IMR-90 (cell line): ENCODE data around the gene CLEC4M.

Experiments used
- CEBPB ChIP-seq: IDR thresholded peaks from 2 replicates; pipeline ENCODE4 v1.6.1; 2012; ENCODE audit warnings: low read depth, low read length, improper control_type of control experiment
- CHD1 ChIP-seq: IDR thresholded peaks from 2 replicates; pipeline ENCODE4 v1.6.1; 2012; ENCODE audit warnings: low read depth, low read length, improper control_type of control experiment
- FOS ChIP-seq: fragments of 150-350 bp; IDR thresholded peaks from 2 replicates; pipeline ENCODE4 v1.6.1; 2016; ENCODE audit warnings: low read depth, low read length
- MAFK ChIP-seq: IDR thresholded peaks from 2 replicates; pipeline ENCODE4 v1.6.1; 2012; ENCODE audit warnings: low read depth, low read length, improper control_type of control experiment
- MXI1 ChIP-seq: IDR thresholded peaks from 2 replicates; pipeline ENCODE4 v1.6.1; 2012; ENCODE audit warnings: low read depth, mild to moderate bottlenecking, low read length, moderate library complexity, borderline replicate concordance
- POLR2A ChIP-seq: IDR thresholded peaks from 2 replicates; pipeline ENCODE4 v1.6.1; 2012; ENCODE audit warnings: mild to moderate bottlenecking, low read depth, low read length
- RAD21 ChIP-seq: IDR thresholded peaks from 2 replicates; pipeline ENCODE4 v1.6.1; 2012; ENCODE audit warnings: low read length, improper control_type of control experiment
- RCOR1 ChIP-seq: IDR thresholded peaks from 2 replicates; pipeline ENCODE4 v1.6.1; 2012; ENCODE audit warnings: mild to moderate bottlenecking, low read length, improper control_type of control experiment; ENCODE audit not compliant: insufficient replicate concordance
- RFX5 ChIP-seq: IDR thresholded peaks from 2 replicates; pipeline ENCODE4 v1.8.0; 2012; ENCODE audit warnings: low read depth, mild to moderate bottlenecking, low read length, moderate library complexity
- TF ChIP-seq, protein P1 (sequence below): conservative IDR thresholded peaks from 2 replicates; pipeline ENCODE4 v1.5.1; 2012; ENCODE audit warnings: mild to moderate bottlenecking, low read depth, low read length, improper control_type of control experiment
- TF ChIP-seq, protein P2 (sequence below): fragments of 150-350 bp; IDR thresholded peaks from 2 replicates; pipeline ENCODE4 v1.6.1; 2017; ENCODE audit warnings: mild to moderate bottlenecking, antibody characterized with exemption, low read length, low read depth
- TF ChIP-seq, protein P3 (sequence below): fragments of 150-350 bp; IDR thresholded peaks from 2 replicates; pipeline ENCODE4 v1.6.1; 2016; ENCODE audit warnings: low read depth, mild to moderate bottlenecking, low read length, moderate library complexity, borderline replicate concordance

DNA sequence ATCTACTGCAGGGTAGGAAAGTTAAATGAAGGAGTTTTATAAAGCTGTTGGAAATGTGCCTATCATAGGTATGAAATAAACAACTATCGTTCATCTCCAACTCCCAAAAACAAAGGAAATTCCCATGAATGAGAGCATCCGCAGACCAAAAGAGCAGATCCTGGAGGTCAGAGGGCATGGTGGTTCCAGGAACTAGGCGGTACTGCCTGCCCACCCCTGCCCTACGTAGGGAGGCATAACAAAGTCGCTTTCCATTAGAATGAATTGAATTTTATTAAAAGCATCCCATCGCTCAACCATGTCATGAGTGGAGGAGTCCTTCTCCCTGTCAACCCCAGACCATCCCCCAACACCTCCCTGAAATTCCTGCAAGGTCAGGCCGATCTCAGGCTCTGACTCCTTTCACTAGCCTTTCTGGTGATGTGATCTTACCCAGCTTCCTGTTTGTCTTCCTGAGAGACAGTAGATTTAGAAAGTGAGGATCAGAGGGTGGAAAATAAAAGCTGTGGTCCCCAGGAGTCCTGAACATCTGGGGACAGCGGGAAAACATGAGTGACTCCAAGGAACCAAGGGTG lies at the start of gene CLEC4M:
- TF ChIP-seq CHD1 (no peak), CEBPB (no peak), MXI1 (no peak), FOS (no peak), RAD21 (no peak), POLR2A (no peak), RCOR1 (no peak), RFX5 (no peak), MAFK (no peak)
- TF ChIP-seq, protein P1, sequence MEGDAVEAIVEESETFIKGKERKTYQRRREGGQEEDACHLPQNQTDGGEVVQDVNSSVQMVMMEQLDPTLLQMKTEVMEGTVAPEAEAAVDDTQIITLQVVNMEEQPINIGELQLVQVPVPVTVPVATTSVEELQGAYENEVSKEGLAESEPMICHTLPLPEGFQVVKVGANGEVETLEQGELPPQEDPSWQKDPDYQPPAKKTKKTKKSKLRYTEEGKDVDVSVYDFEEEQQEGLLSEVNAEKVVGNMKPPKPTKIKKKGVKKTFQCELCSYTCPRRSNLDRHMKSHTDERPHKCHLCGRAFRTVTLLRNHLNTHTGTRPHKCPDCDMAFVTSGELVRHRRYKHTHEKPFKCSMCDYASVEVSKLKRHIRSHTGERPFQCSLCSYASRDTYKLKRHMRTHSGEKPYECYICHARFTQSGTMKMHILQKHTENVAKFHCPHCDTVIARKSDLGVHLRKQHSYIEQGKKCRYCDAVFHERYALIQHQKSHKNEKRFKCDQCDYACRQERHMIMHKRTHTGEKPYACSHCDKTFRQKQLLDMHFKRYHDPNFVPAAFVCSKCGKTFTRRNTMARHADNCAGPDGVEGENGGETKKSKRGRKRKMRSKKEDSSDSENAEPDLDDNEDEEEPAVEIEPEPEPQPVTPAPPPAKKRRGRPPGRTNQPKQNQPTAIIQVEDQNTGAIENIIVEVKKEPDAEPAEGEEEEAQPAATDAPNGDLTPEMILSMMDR, result no peak
- TF ChIP-seq, protein P2, sequence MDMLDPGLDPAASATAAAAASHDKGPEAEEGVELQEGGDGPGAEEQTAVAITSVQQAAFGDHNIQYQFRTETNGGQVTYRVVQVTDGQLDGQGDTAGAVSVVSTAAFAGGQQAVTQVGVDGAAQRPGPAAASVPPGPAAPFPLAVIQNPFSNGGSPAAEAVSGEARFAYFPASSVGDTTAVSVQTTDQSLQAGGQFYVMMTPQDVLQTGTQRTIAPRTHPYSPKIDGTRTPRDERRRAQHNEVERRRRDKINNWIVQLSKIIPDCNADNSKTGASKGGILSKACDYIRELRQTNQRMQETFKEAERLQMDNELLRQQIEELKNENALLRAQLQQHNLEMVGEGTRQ, result no peak
- TF ChIP-seq, protein P3, sequence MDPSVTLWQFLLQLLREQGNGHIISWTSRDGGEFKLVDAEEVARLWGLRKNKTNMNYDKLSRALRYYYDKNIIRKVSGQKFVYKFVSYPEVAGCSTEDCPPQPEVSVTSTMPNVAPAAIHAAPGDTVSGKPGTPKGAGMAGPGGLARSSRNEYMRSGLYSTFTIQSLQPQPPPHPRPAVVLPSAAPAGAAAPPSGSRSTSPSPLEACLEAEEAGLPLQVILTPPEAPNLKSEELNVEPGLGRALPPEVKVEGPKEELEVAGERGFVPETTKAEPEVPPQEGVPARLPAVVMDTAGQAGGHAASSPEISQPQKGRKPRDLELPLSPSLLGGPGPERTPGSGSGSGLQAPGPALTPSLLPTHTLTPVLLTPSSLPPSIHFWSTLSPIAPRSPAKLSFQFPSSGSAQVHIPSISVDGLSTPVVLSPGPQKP, result no peak
